ENCODE data around the gene SDF2L1.
"Not testable (repeated sequence)": the region's sequence is repeated elsewhere in the genome, so short reads cannot be mapped to it uniquely, and the experiment has no call there.

The SDF2L1 gene

GRCh38 chr22:21637450-21637849, 4.7 kb upstream of the SDF2L1 start:
- not testable (repeated sequence) for DNase-seq

GRCh38 chr22:21639359-21639758, 2.7 kb upstream of the SDF2L1 start:
- no peak for DNase-seq

GRCh38 chr22:21640810-21641209, 1.3 kb upstream of the SDF2L1 start:
- DNase-seq = no peak

- no peak for DNase-seq
Observed at GRCh38 chr22:21641417-21641788, 699 bp upstream of the SDF2L1 start.

GRCh38 chr22:21642584-21643448, 714 bp downstream of the SDF2L1 start:
- DNase-seq = peak; percentile 85

GRCh38 chr22:21643533-21644357, 1.6 kb downstream of the SDF2L1 start:
- no peak for DNase-seq

GRCh38 chr22:21645513-21645912, 3.4 kb downstream of the SDF2L1 start:
- not testable (repeated sequence) for DNase-seq

- peak; percentile 84 for DNase-seq
Observed at GRCh38 chr22:21646608-21647590, 4.8 kb downstream of the SDF2L1 start.

- no peak for DNase-seq
Observed at GRCh38 chr22:21650280-21650679, 8.2 kb downstream of the SDF2L1 start.

GRCh38 chr22:21650823-21651520, 8.9 kb downstream of the SDF2L1 start:
- DNase-seq = peak; percentile 60

- no peak for DNase-seq
Observed at GRCh38 chr22:21651521-21652009, 9.5 kb downstream of the SDF2L1 start.

- DNase-seq = peak; percentile 92
Observed at GRCh38 chr22:21652010-21652546, 10.0 kb downstream of the SDF2L1 start.

GRCh38 chr22:21652547-21653545, 10.7 kb downstream of the SDF2L1 start:
- no peak for DNase-seq

GRCh38 chr22:21657020-21657359, 14.9 kb downstream of the SDF2L1 start:
- DNase-seq = no peak

GRCh38 chr22:21657360-21658032, 15.4 kb downstream of the SDF2L1 start:
- peak; percentile 88 for DNase-seq

GRCh38 chr22:21659864-21660525, 17.9 kb downstream of the SDF2L1 start:
- no peak for DNase-seq

- DNase-seq = no peak
Observed at GRCh38 chr22:21660904-21661303, 18.8 kb downstream of the SDF2L1 start.

GRCh38 chr22:21661991-21662390, 19.9 kb downstream of the SDF2L1 start:
- no peak for DNase-seq

GRCh38 chr22:21663738-21664137, 21.6 kb downstream of the SDF2L1 start:
- no peak for DNase-seq

Measured in activated CD8-positive, alpha-beta memory T cell treated with anti-CD3 and anti-CD28 coated beads for 24 hours (primary cell).